ENCODE results near the gene BIRC5.

BIRC5 gene

DNA sequence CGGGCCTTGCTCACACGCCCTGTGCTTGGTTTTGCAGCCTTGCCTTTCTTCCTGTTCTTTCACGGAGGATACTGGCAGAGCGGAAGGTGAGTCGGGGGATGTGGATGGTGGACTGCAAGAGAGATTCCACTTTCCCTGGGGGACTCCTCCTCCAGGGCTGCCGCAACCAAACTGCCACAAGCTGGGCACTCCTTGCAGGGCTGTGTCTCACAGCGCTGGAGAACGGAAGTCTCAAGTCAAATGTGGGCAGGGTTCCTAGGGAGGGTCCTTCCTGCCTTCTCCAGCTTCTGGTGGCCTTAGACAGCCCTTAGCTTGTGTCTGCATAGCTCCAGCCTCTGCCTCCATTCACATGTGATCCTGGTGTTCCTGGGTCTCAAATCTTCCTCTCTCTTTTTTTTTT, 11.4 kb upstream of the BIRC5 start:
- TF ChIP-seq EZH2phosphoT487 (IDR thresholded peaks at IDR 0.05; ENCODE audit: borderline replicate concordance, low read length) (no peak), CTCF (IDR thresholded peaks at IDR 0.05; ENCODE audit: low read depth, low read length, poor library complexity, severe bottlenecking) (no peak)
- Histone ChIP-seq H3K36me3 (ENCODE audit: control insufficient read depth, low read length) (peaks cover 70% of the 10 kb centered on the region), H3F3A (ENCODE audit: control insufficient read depth, insufficient read depth) (peaks cover 15% of the 10 kb centered on the region), H3K4me2 (ENCODE audit: low read length) (no peak overlapping the region), H3K79me2 (ENCODE audit: control insufficient read depth, low read length) (peaks cover 33% of the 10 kb centered on the region), H3K4me3 (ENCODE audit: low read length) (no peak overlapping the region), H4K20me1 (ENCODE audit: control insufficient read depth, insufficient read depth, low read depth, low read length) (no peaks in the 10 kb centered on the region), H3K9me2 (replicated peaks; ENCODE audit: control insufficient read depth, low read length) (no peaks in the 10 kb centered on the region), H3K27ac (ENCODE audit: low read depth, low read length) (no peak overlapping the region), H3K27me3 (ENCODE audit: control insufficient read depth, low read length) (no peaks in the 10 kb centered on the region), H3K9me3 (ENCODE audit: control insufficient read depth, insufficient read depth, low read length) (no peaks in the 10 kb centered on the region), H3K4me1 (ENCODE audit: control insufficient read depth, low read length) (peaks cover 11% of the 10 kb centered on the region)

DNA sequence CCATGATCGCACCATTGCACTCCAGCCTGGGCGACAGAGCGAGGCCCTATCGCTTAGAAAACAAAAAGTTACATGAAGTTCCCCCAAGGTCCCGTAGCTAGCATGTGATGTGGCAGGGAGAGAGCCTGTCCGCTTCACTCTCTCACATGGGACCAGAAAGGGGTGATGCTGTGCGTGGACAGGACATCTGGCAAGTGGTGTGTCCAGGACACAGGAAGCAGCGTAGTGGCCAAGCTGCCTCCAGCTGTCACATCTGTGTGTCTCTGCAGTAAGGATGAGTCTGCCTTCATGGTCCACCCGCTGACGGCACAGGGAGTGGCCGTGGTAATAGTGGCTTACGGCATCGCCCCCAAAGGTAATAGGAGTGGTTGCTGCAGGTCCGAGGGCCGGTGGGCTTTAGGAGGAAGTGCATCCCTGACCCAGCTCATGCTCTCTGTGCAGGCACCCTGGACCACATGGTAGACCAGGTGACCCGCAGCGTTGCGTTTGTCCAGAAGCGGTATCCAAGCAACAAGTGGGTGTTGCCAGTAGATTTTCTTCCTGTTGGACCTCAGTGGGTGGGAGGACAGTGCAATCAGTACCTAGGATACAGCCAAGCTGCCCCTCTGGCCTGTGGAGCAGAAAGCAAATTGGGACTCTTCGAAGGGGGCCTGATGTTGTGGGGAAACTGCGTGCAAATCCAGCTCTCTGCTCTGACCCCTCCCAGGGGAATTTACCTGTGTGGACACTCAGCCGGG, 9.5 kb upstream of the BIRC5 start:
- Histone ChIP-seq H3K4me3 (ENCODE audit: low read length) (no peak overlapping the region), H3K9me2 (replicated peaks; ENCODE audit: control insufficient read depth, low read length) (no peaks in the 10 kb centered on the region), H3K4me1 (ENCODE audit: control insufficient read depth, low read length) (no peaks in the 10 kb centered on the region)

DNA sequence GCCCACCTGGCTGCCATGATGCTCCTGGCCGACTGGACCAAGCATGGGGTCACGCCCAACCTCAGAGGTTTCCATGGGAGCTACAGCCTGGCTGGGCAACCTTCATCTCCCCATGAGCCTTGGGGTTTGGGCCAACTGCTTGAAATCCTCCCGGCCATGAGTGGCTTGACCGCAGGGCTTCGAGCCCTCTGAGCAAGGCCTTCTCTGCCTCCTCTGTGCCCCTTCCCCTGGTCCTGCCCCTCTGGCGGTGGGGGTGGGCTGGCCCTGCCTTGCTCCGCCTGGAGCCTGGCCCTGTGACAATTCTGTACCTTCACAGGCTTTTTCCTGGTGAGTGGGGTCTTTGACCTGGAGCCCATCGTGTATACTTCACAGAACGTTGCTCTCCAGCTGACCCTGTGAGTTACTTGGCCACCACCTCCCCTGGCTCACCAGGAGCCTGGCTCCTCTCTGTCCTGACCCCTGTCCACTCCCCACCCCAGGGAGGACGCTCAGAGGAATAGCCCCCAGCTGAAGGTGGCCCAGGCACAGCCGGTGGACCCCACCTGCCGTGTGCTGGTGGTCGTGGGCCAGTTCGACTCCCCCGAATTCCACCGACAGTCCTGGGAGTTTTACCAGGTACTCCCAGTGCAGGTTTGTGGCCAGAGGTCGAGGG, 8.8 kb upstream of the BIRC5 start:
- Histone ChIP-seq H4K20me1 (ENCODE audit: control insufficient read depth, insufficient read depth, low read depth, low read length) (no peaks in the 10 kb centered on the region), H3K4me2 (ENCODE audit: low read length) (no peak overlapping the region), H3K9me3 (ENCODE audit: control insufficient read depth, insufficient read depth, low read length) (no peaks in the 10 kb centered on the region), H3K9me2 (replicated peaks; ENCODE audit: control insufficient read depth, low read length) (no peaks in the 10 kb centered on the region), H3K27ac (ENCODE audit: low read depth, low read length) (no peak overlapping the region), H3K79me2 (ENCODE audit: control insufficient read depth, low read length) (peaks cover 7% of the 10 kb centered on the region), H3K4me3 (ENCODE audit: low read length) (no peak overlapping the region), H3K36me3 (ENCODE audit: control insufficient read depth, low read length) (peaks cover 51% of the 10 kb centered on the region), H3F3A (ENCODE audit: control insufficient read depth, insufficient read depth) (peaks cover 17% of the 10 kb centered on the region), H3K27me3 (ENCODE audit: control insufficient read depth, low read length) (no peaks in the 10 kb centered on the region), H3K4me1 (ENCODE audit: control insufficient read depth, low read length) (no peaks in the 10 kb centered on the region)
- TF ChIP-seq EZH2phosphoT487 (IDR thresholded peaks at IDR 0.05; ENCODE audit: borderline replicate concordance, low read length) (no peak), CTCF (IDR thresholded peaks at IDR 0.05; ENCODE audit: low read depth, low read length, poor library complexity, severe bottlenecking) (no peak)

More for the DNA sequence above, 9.5 kb upstream of the BIRC5 start:
- Histone ChIP-seq H3K4me2 (ENCODE audit: low read length) (no peak overlapping the region), H3K27me3 (ENCODE audit: control insufficient read depth, low read length) (no peaks in the 10 kb centered on the region), H3F3A (ENCODE audit: control insufficient read depth, insufficient read depth) (peaks cover 17% of the 10 kb centered on the region), H3K36me3 (ENCODE audit: control insufficient read depth, low read length) (peaks cover 56% of the 10 kb centered on the region), H4K20me1 (ENCODE audit: control insufficient read depth, insufficient read depth, low read depth, low read length) (no peaks in the 10 kb centered on the region), H3K27ac (ENCODE audit: low read depth, low read length) (no peak overlapping the region), H3K79me2 (ENCODE audit: control insufficient read depth, low read length) (peaks cover 14% of the 10 kb centered on the region), H3K9me3 (ENCODE audit: control insufficient read depth, insufficient read depth, low read length) (no peaks in the 10 kb centered on the region)
- TF ChIP-seq EZH2phosphoT487 (IDR thresholded peaks at IDR 0.05; ENCODE audit: borderline replicate concordance, low read length) (no peak), CTCF (IDR thresholded peaks at IDR 0.05; ENCODE audit: low read depth, low read length, poor library complexity, severe bottlenecking) (no peak)
